ENCODE results near the gene APLF.
"Not testable (repeated sequence)": the region's sequence is repeated elsewhere in the genome, so short reads cannot be mapped to it uniquely, and the experiment has no call there.

APLF gene

DNA sequence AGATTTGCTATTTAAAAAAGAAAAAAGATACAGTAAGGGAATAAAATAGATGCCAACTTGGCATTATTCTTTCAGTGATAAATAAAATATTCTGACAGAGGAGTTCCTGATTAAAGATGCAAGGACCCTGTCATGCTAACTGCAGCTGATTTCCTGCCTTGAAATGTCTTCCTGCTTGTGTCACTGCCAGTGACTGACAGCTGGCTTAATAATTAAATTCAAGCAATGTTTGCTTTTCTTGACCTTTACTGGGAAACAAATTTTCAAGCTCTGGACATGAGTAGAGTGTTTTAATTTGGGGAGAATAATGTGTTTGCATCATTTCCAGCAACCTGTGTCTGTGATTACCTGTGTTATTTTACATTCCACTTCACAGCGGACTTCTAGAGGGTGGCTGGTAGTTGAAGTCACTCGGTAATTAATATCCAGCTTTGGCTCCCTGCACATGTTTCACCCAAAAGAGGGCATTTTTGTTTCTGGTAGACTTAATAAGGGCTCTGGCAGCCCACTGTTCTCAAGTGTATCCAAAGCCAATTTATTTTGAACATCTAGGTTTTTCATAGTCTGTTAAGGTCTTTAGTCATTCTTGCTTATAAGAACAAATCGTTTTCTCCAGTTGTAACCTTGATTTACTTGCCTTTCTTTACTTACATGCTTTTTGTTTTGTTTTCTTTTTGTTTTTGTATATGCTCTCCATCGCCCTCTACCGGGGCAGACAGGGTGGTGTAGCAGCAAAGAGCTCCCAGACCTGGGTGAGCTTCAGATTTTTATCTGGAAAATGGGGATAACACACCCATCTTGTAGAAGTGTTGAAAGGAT lies 127.5 kb downstream of the APLF start:
- Histone ChIP-seq H4K12ac (ENCODE audit: low read depth, low read length) (no peak overlapping the region), H2BK12ac (ENCODE audit: low read length) (no peak overlapping the region), H3K27ac (ENCODE audit: low read depth, low read length) (no peak overlapping the region), H2AFZ (ENCODE audit: insufficient read depth, low read length, poor library complexity) (no peak overlapping the region), H3K4me3 (ENCODE audit: low read depth, low read length) (no peak overlapping the region), H4K91ac (ENCODE audit: low read depth, low read length) (no peak overlapping the region), H3K4me2 (ENCODE audit: low read length) (no peak overlapping the region), H2BK120ac (ENCODE audit: insufficient read depth, low read length, poor library complexity) (no peak overlapping the region), H3K18ac (ENCODE audit: low read length) (no peak overlapping the region), H3K9ac (ENCODE audit: low read length) (no peak overlapping the region), H3K79me2 (ENCODE audit: control insufficient read depth, insufficient read depth, low read length, poor library complexity) (no peaks in the 10 kb centered on the region), H3K79me1 (ENCODE audit: low read length) (no peaks in the 10 kb centered on the region), H4K8ac (ENCODE audit: low read depth, low read length) (no peak overlapping the region), H3K27me3 (ENCODE audit: insufficient read depth, low read length) (no peaks in the 10 kb centered on the region), H3K4me1 (ENCODE audit: control insufficient read depth in 1 of 2, insufficient read depth in 2 of 2, low read length in 2 of 2) (no peaks in the 10 kb centered on the region), H2AK5ac (ENCODE audit: low read length) (no peak overlapping the region), H3K9me3 (ENCODE audit: insufficient read depth, low read depth, low read length) (no peaks in the 10 kb centered on the region), H3K14ac (ENCODE audit: low read length) (no peak overlapping the region), H3K23ac (ENCODE audit: low read length) (no peak overlapping the region), H3K36me3 (ENCODE audit: control insufficient read depth in 1 of 2, insufficient read depth in 2 of 2, low read length in 2 of 2) (no peaks in the 10 kb centered on the region), H2BK5ac (ENCODE audit: low read depth, low read length, poor library complexity) (no peak overlapping the region), H3K4ac (ENCODE audit: low read depth, low read length) (no peak overlapping the region)
- no CpG with 5 or more reads among the region's 5 CpGs for WGBS (ENCODE audit: extremely low coverage, insufficient coverage, insufficient read length)
- peak; percentile 1 to 69 for DNase-seq

DNA sequence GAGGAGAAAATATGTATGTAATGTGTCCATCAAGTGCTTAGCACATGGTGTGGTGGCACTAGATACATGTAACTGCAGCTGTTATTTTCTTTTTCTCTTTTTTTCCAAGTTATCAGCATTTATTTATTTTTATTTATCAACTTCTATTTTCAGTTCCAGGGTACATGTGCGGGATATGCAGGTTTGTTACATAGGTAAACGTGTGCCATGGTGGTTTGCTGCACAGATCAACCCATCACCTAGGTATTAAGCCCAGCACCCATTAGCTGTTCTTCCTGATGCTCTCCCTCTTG lies 128.1 kb downstream of the APLF start:
- DNase-seq; H2AK5ac ChIP-seq (ENCODE audit: low read length); H4K91ac ChIP-seq (ENCODE audit: low read depth, low read length); H4K8ac ChIP-seq (ENCODE audit: low read depth, low read length); H3K79me1 ChIP-seq (ENCODE audit: low read length); H3K27me3 ChIP-seq (ENCODE audit: insufficient read depth, low read length); H3K4me3 ChIP-seq (ENCODE audit: low read depth, low read length); H2BK120ac ChIP-seq (ENCODE audit: insufficient read depth, low read length, poor library complexity); H3K4ac ChIP-seq (ENCODE audit: low read depth, low read length); H3K79me2 ChIP-seq (ENCODE audit: control insufficient read depth, insufficient read depth, low read length, poor library complexity); H3K23ac ChIP-seq (ENCODE audit: low read length); H3K36me3 ChIP-seq (ENCODE audit: control insufficient read depth in 1 of 2, insufficient read depth in 2 of 2, low read length in 2 of 2); H2BK5ac ChIP-seq (ENCODE audit: low read depth, low read length, poor library complexity); H3K27ac ChIP-seq (ENCODE audit: low read depth, low read length); H2AFZ ChIP-seq (ENCODE audit: insufficient read depth, low read length, poor library complexity); H3K4me1 ChIP-seq (ENCODE audit: control insufficient read depth in 1 of 2, insufficient read depth in 2 of 2, low read length in 2 of 2); H2BK12ac ChIP-seq (ENCODE audit: low read length); H3K9me3 ChIP-seq (ENCODE audit: insufficient read depth, low read depth, low read length); H3K4me2 ChIP-seq (ENCODE audit: low read length); H4K12ac ChIP-seq (ENCODE audit: low read depth, low read length); H3K9ac ChIP-seq (ENCODE audit: low read length); H3K18ac ChIP-seq (ENCODE audit: low read length); H3K14ac ChIP-seq (ENCODE audit: low read length): not testable (repeated sequence)
- no CpG with 5 or more reads among the region's 2 CpGs for WGBS (ENCODE audit: extremely low coverage, insufficient coverage, insufficient read length)

DNA sequence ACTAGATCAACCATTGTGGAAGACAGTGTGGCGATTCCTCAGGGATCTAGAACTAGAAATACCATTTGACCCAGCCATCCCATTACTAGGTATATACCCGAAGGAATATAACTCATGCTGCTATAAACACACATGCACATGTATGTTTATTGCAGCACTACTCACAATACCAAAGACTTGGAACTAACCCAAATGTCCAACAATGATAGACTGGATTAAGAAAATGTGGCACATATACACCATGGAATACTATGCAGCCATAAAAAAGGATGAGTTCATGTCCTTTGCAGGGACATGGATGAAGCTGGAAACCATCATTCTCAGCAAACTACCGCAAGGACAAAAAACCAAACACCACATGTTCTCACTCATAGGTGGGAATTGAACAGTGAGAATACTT lies 133.1 kb downstream of the APLF start:
- H3K79me2 ChIP-seq (ENCODE audit: control insufficient read depth, insufficient read depth, low read length, poor library complexity); H3K9ac ChIP-seq (ENCODE audit: low read length); DNase-seq; H4K91ac ChIP-seq (ENCODE audit: low read depth, low read length); H2BK12ac ChIP-seq (ENCODE audit: low read length); H3K14ac ChIP-seq (ENCODE audit: low read length); H4K12ac ChIP-seq (ENCODE audit: low read depth, low read length); H3K4me3 ChIP-seq (ENCODE audit: low read depth, low read length); H3K4me1 ChIP-seq (ENCODE audit: control insufficient read depth in 1 of 2, insufficient read depth in 2 of 2, low read length in 2 of 2); H2AFZ ChIP-seq (ENCODE audit: insufficient read depth, low read length, poor library complexity); H2BK120ac ChIP-seq (ENCODE audit: insufficient read depth, low read length, poor library complexity); H3K79me1 ChIP-seq (ENCODE audit: low read length); H3K18ac ChIP-seq (ENCODE audit: low read length); H4K8ac ChIP-seq (ENCODE audit: low read depth, low read length); H3K36me3 ChIP-seq (ENCODE audit: control insufficient read depth in 1 of 2, insufficient read depth in 2 of 2, low read length in 2 of 2); H3K9me3 ChIP-seq (ENCODE audit: insufficient read depth, low read depth, low read length); H2BK5ac ChIP-seq (ENCODE audit: low read depth, low read length, poor library complexity); H3K27ac ChIP-seq (ENCODE audit: low read depth, low read length); H3K4me2 ChIP-seq (ENCODE audit: low read length); H3K23ac ChIP-seq (ENCODE audit: low read length); H2AK5ac ChIP-seq (ENCODE audit: low read length); H3K4ac ChIP-seq (ENCODE audit: low read depth, low read length); H3K27me3 ChIP-seq (ENCODE audit: insufficient read depth, low read length): not testable (repeated sequence)
- no CpG with 5 or more reads among the region's 3 CpGs for WGBS (ENCODE audit: extremely low coverage, insufficient coverage, insufficient read length)

DNA sequence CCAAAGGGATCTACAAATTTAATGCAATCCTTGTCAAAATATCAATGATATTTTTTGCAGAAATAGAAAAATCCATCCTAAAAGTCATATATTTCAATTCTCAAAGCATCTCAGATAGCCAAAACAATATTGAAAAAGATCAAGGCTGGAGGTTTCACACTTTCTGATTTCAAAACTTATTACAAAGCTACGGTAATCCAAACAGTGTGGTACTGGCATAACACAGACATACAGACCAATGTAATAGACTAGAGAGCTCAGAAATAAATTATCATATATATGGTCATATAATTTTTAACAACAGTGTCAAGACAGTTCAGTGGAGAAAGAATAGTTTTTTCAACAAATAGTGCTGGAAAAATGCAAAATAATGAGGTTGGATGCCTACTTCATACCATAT lies 135.7 kb downstream of the APLF start:
- Histone ChIP-seq H3K27ac (ENCODE audit: low read depth, low read length) (no peak overlapping the region), H3K4me2 (ENCODE audit: low read length) (no peak overlapping the region), H3K23ac (ENCODE audit: low read length) (no peak overlapping the region), H3K36me3 (ENCODE audit: control insufficient read depth in 1 of 2, insufficient read depth in 2 of 2, low read length in 2 of 2) (no peaks in the 10 kb centered on the region), H2BK12ac (ENCODE audit: low read length) (no peak overlapping the region), H2AFZ (ENCODE audit: insufficient read depth, low read length, poor library complexity) (no peak overlapping the region), H4K91ac (ENCODE audit: low read depth, low read length) (no peak overlapping the region), H2AK5ac (ENCODE audit: low read length) (no peak overlapping the region), H2BK5ac (ENCODE audit: low read depth, low read length, poor library complexity) (no peak overlapping the region), H4K8ac (ENCODE audit: low read depth, low read length) (no peak overlapping the region), H3K27me3 (ENCODE audit: insufficient read depth, low read length) (no peaks in the 10 kb centered on the region), H3K4ac (ENCODE audit: low read depth, low read length) (no peak overlapping the region), H3K14ac (ENCODE audit: low read length) (no peak overlapping the region), H3K4me3 (ENCODE audit: low read depth, low read length) (no peak overlapping the region), H3K79me1 (ENCODE audit: low read length) (no peaks in the 10 kb centered on the region), H3K9ac (ENCODE audit: low read length) (no peak overlapping the region), H3K4me1 (ENCODE audit: control insufficient read depth in 1 of 2, insufficient read depth in 2 of 2, low read length in 2 of 2) (no peaks in the 10 kb centered on the region), H2BK120ac (ENCODE audit: insufficient read depth, low read length, poor library complexity) (no peak overlapping the region), H4K12ac (ENCODE audit: low read depth, low read length) (no peak overlapping the region), H3K18ac (ENCODE audit: low read length) (no peak overlapping the region), H3K79me2 (ENCODE audit: control insufficient read depth, insufficient read depth, low read length, poor library complexity) (no peaks in the 10 kb centered on the region), H3K9me3 (ENCODE audit: insufficient read depth, low read depth, low read length) (no peaks in the 10 kb centered on the region)
- no CpG with 5 or more reads among the region's 1 CpG for WGBS (ENCODE audit: extremely low coverage, insufficient coverage, insufficient read length)
- no peak for DNase-seq

Measured in trophoblast cell (in vitro differentiated cells and primary cell).